Ishikawa (cell line): ENCODE results near the gene LRRC55.

ENCODE experiments used
- CEBPB ChIP-seq: IDR thresholded peaks from 2 replicates; pipeline ENCODE4 v1.6.1; 2012
- CREB1 ChIP-seq: IDR thresholded peaks from 2 replicates; pipeline ENCODE4 v1.6.1; 2012; ENCODE audit warnings: low read depth
- EGR1 ChIP-seq: IDR thresholded peaks from 2 replicates; pipeline ENCODE4 v1.6.1; 2012
- EP300 ChIP-seq: IDR thresholded peaks from 2 replicates; pipeline ENCODE4 v1.6.1; 2012; ENCODE audit warnings: borderline replicate concordance
- FOXM1 ChIP-seq: IDR thresholded peaks from 2 replicates; pipeline ENCODE4 v1.6.1; 2012; ENCODE audit warnings: low read depth, borderline replicate concordance
- MAX ChIP-seq: IDR thresholded peaks from 2 replicates; pipeline ENCODE4 v1.6.1; 2012
- NFIC ChIP-seq: IDR thresholded peaks from 2 replicates; pipeline ENCODE4 v1.6.1; 2012
- RAD21 ChIP-seq: IDR thresholded peaks from 2 replicates; pipeline ENCODE4 v1.6.1; 2012; ENCODE audit warnings: low read depth
- REST ChIP-seq: IDR thresholded peaks from 2 replicates; pipeline ENCODE4 v1.6.1; 2012; ENCODE audit warnings: low read depth, mild to moderate bottlenecking
- TAF1 ChIP-seq: IDR thresholded peaks from 2 replicates; pipeline ENCODE4 v1.6.1; 2012; ENCODE audit warnings: low read depth, mild to moderate bottlenecking
- TCF12 ChIP-seq: IDR thresholded peaks from 2 replicates; pipeline ENCODE4 v1.6.1; 2012; ENCODE audit warnings: low read depth
- TEAD4 ChIP-seq: IDR thresholded peaks from 2 replicates; pipeline ENCODE4 v1.6.1; 2012
- USF1 ChIP-seq: IDR thresholded peaks from 2 replicates; pipeline ENCODE4 v1.6.1; 2012
- YY1 ChIP-seq: IDR thresholded peaks from 2 replicates; pipeline ENCODE4 v1.6.1; 2012; ENCODE audit warnings: low read depth
- ZBTB7A ChIP-seq: IDR thresholded peaks from 2 replicates; pipeline ENCODE4 v1.6.1; 2012; ENCODE audit warnings: low read depth

LRRC55 gene

GRCh38 chr11:57148621-57149020 lies 33.1 kb upstream of the LRRC55 start:
- TF ChIP-seq YY1 (no peak), USF1 (no peak), CEBPB (no peak), NFIC (no peak), RAD21 (no peak), REST (no peak), MAX (no peak), FOXM1 (no peak), TAF1 (no peak), EP300 (no peak), ZBTB7A (no peak), EGR1 (no peak), TEAD4 (no peak), CREB1 (no peak)

- TF ChIP-seq TAF1 (no peak), REST (peak; percentile 43; the same call in 1 of the 2 replicates)
These were observed 31.3 kb upstream of the LRRC55 start for GRCh38 chr11:57150454-57150917.

GRCh38 chr11:57152134-57152533 lies 29.6 kb upstream of the LRRC55 start:
- no peak for TF ChIP-seq RAD21
- no peak for TF ChIP-seq YY1
- TF ChIP-seq EGR1, result no peak
- no peak for TF ChIP-seq TEAD4
- no peak for TF ChIP-seq TCF12
- no peak for TF ChIP-seq USF1
- TF ChIP-seq TAF1, result no peak
- no peak for TF ChIP-seq FOXM1
- no peak for TF ChIP-seq NFIC
- TF ChIP-seq EP300, result no peak

- TF ChIP-seq TEAD4, result no peak
These were observed 28.3 kb upstream of the LRRC55 start for GRCh38 chr11:57153448-57153847.

GRCh38 chr11:57154739-57155138 lies 27.0 kb upstream of the LRRC55 start:
- TF ChIP-seq CEBPB, result no peak
- no peak for TF ChIP-seq TEAD4
- no peak for TF ChIP-seq MAX
- TF ChIP-seq USF1, result no peak
- TF ChIP-seq NFIC, result no peak
- no peak for TF ChIP-seq FOXM1
- no peak for TF ChIP-seq ZBTB7A
- TF ChIP-seq CREB1, result no peak
- no peak for TF ChIP-seq REST
- TF ChIP-seq EGR1, result no peak
- TF ChIP-seq YY1, result no peak
- TF ChIP-seq RAD21, result no peak
- no peak for TF ChIP-seq EP300
- no peak for TF ChIP-seq TCF12
- no peak for TF ChIP-seq TAF1
